Measurements from ENCODE around the gene SIX6.
"Not testable (repeated sequence)": the region's sequence is repeated elsewhere in the genome, so short reads cannot be mapped to it uniquely, and the experiment has no call there.

The SIX6 gene

DNA sequence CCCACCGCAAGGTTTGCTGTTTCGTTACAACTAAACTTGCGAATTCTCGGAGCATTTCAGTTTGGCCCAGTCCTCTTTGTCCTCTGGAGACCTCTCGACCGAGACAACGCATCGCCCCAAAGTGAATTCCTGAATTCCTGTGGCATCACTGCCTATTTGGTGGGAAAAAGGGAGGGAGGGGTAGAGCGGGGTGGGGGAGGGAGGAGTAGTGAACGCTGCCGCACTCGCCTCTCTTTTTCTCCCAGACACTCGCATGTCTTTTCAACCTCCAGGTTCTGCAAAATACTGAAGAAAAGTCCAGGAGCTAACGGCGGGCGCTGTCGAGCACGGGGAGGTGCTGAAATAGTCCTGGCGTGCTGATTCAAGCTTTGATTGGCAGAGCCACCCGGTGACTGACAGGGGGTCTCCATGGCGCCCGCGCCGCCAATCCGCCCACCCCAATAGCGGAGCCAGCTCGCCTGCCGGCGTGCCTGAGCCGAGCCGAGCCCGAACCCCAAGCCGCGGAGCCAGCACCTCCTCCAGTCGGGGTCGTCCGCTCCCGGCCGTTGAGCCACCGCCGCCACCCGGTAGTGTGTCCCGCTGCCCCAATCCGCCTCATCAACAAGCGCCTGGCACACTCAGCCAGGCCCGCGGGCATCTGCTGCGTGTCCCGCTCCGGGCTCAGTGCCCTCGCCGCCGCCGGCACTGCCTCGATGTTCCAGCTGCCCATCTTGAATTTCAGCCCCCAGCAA is at the start of gene SIX6:
TSS of gene SIX6 (plus strand) at position 440 of the 731 bp plus-strand sequence. CDS start at position 693, 253 bp downstream.
- DNase-seq: peak; percentile 70

DNA sequence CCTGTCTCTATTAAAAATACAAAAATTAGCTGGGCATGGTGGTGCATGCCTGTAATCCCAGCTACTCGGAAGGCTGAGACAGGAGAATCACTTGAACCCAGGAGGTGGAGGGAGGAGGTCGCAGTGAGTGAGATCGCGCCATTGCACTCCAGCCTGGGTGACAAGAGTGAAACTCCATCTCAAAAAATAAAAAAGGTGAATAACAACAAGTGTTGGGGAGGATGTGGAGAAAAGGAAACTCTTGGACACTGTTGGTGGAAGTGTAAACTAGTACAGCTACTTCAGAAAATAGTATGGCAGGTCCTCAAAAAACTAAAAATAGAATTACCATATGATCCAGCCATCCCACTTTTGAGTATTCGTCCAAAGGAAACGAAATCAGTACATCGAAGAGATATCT is 28.7 kb upstream of the SIX6 start:
- not testable (repeated sequence) for DNase-seq

DNA sequence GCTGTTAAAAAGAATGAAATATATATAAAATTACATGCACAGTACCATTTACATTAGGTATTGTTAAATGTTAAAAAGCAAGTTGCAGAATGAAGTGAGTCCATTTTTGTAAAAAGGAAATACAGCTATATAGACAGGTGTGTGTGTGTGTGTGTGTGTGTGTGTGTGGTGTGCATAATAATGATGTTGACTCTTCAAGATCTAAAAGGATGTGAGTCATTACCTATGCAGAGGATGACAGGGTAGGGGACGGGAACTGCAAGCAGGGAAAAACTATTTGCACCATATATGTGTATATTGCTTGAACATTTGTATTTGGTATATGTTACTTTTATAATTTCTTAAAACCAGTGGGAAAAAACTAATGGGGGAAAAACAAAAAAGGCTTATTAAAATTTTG is 26.2 kb upstream of the SIX6 start:
- DNase-seq: peak; percentile 78

DNA sequence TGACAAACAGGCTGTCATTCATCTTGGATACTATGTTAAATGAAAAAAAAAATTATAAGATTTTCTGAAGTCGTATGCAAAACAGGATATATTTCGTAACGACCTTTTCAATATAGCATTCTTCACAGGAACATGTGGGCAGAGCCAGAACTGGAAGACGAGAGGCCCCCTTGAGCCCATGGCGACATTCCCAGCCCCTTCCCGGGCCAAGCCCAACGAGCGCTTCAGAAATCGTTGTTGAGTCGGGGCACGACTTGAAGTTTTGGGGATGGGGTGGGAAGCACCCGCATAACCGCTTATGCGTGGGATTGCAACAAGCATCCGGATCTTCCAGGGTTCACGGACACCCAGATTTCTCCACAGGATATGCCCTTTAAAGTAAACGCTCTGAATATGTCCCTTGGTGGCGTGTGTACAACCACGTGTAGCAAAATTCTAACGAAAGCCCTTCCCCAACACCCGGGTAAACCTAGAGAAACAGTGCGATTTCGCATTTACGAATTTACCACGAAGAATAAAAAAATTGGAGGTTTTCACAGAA is 23.8 kb upstream of the SIX6 start:
- DNase-seq: no peak

DNA sequence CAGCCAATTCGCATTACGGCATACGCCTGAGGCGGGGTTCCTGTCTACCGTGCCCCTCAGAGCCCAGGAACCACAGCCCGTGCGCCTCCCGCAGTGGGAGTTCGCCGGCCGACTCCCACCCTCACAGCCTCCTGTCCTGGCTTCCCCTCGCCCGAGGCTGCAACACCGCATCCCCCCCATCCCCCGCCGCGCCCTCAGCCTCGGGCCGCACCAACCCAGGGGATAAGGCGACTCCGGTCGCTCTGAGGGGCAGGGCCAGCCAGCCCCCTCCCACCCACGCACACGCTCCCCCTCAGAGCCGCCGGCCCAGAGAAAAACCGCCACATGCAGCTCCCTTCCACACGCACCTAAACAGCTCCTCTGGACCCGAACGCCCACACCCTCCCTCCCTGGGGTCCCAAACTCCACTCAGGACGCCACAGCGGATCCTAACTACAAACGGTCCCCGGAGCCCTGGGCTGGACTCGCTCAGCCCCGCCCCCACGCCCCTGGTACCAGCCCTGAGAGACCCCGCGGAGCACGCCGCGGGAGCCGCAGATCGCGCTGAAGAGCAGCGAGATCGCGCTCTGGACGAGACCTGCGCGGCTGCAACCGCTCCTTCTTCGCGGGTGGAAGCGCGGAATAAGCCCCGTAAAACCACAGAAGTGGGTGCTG is 23.2 kb upstream of the SIX6 start, which contains the start of gene C14orf39:
TSS of gene C14orf39 (minus strand) at position 466 of the 654 bp plus-strand sequence. CDS start 985 bp downstream, outside the sequence.
- DNase-seq: no peak

DNA sequence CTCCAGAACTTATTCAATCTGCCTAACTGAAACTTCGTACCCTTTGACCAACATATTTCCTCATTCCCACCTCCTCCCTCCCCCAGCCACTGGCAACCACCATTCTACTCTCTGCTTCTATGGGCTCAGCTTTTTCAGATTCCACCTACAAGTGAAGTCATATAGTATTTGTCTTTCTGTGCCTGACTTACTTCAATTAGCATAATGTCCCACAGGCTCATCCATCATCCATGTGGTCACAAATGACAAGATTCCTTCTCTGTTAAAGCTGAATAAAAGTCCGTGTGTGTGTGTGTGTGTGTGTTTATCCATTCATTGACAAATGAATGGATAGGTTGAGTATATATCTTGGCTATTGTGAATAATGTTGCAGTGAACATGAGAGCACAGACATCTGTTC is 21.7 kb upstream of the SIX6 start:
- DNase-seq: peak; percentile 81

DNA sequence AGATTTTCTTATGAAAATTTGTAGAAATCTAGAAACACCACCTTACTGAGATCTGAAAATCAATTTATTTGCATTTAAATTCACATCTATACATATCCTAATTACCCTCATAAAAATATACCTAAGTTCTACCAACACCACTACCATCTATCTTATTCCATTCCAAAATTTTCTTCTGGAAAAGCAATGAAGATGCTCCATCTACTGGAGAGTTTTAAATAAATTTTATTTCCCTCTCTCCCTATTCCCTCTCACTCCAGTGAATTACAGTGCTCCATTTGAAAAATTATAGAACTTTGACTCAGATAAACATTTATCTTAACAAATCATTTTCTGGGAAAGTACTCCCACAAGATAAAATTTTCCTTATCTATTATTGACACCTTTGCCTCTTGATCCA is 20.8 kb upstream of the SIX6 start:
- peak; percentile 56 for DNase-seq

DNA sequence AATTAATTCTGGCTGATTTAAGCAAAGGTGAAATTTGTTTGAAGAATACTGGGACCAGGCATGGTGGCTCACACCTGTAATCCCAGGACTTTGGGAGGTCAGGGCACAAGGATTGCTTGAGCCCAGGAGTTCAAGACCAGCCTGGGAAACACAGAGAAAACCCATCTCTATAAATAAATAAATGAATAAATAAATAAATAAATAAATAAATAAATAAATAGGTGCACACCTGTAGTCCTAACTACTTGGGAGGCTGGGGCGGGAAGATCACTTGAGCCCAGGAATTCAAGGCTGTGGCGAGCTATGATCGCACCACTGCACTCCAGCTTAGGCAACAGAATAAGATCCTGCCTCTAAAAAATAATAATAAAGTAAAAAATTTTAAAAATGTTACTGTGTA is 18.7 kb upstream of the SIX6 start:
- no peak for DNase-seq

DNA sequence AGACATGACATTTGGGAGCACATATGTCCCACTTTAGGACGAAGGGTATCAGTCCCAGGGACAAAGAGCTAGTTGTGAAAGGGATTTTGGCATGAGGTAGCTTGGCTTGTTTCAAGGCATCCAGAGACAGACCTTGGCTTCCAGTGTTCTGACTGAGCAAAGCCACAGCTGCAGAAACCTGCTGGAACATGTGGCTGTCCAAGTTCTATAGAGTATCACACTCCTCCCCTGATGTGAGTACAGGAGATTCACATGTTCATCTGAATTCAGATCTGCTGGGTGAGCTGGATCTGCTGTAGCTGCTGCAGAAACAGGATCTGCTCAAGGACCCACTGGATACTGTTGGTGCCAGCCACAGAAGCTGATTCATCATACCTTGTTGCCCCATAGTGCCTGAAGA is 13.0 kb upstream of the SIX6 start:
- DNase-seq: no peak

DNA sequence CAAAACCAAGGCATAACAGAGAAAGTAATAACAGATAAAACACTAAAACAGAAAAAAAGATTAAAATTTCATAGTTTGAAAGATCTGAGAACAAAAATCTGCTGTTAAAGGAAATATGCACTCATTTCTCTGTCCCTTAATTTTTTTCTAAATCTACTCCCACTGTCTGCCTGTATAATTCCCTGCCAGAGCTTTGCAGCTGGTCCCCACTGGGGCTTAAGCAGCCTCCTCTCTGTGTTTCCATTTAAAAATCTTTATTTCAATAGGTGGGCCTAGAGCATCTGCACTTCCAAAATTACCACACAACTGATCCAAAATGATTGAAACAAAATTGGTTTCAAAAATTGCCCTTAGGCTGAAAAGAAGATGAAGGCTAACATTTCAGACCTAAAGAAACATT is 6.4 kb upstream of the SIX6 start:
- peak; percentile 53 for DNase-seq

DNA sequence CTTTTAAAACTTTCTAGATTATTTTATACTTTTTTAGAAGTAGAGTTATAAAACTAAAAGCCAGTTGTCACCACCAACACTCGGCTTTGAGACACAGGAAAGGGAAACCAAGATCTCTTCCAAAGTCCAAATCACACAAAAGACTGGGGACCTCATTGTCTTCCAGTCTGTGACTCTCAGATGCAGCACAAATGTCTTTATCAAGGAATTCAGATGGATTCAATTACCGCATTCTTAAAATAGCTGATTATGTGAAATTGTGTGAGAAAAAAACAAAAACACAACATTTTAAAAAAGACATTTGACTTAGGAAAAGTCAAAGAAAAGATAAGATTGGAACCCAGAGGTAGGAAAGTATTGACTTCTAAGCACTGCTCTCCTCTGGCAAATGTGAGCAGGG is 3.5 kb upstream of the SIX6 start:
- DNase-seq: no peak

DNA sequence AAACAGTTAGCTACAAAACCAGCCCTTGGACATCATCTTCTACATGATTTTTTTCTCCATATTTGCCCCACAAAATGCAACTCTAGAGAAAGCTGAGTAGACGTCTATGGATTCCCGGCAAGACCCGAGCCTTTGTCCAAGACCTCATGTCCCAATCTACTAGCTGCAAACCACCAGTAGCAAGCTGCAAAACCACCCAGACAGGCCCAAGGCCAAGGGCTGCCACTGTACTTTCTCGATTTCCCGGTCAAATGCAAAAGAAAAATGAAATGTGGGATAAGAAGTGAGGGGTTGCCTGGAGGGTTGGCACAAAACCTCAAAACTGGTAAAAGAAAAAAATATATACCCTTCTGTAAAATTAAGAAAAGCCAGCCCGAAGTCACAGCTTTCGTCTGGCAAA is 2.9 kb upstream of the SIX6 start:
- DNase-seq: no peak

DNA sequence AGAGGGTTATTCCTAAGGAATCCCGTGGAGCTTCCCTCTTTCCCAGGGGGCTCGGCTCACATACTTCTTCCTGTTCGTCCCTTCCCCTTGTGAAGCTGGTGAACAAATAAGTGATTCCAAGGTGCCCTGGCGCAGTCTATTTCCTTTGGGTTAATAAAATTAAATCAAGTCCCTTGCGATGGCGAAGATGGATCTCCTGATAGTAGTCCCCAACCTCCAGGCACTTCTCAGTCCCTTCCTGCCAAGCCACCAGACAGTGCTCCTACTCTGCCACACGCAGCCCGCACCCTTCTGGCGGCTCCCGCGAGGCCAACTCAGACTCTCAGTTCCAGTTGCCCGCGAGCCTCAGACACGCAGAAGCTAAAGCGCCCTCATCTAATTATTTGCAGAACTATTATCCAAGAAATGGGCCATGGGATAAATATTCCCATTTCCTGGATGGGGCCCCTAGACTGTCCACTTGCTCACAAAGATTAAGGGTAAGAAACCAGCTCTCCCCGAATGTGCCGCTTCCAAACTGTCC is 2.4 kb upstream of the SIX6 start:
- DNase-seq: no peak

DNA sequence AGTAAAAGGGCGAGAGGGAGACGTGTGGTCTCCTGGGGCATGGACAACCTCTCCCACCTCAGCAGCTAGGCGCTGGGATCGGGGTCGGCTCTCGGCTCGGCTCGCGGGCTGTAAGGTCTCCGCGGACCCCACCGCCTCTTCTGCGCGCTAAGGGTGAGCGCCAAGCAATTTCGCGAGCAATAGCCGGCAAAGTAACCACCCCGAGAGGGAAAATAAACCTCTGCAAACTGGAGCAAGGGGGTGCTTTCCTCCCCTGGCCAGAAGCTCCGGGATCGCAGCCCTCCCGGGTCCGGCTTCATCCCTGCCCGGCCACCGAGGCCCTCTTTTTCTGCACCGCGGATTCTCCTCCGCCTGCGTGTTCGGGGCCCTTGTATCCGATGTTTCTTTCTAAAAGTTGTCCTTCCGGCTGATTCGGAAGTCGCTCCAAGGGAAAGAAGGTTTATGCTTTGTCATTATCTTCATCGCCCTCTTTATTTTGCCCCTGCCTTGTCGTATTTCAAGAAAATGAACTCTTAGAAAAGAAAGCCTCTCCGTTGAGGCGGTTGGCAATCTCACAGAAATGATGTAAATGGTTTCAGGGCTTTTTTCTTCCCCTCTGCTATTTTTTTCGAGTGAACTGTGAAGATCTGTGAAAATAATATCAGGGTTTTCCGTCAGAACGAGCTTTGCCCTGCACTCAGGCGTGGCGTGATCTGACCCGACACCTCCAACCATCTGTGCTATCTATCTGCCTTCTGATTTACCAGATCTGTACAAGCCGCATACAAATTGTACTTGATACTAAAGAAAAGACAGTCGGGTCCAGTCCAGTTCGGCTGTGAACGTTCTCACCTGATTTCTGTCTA is 1.7 kb upstream of the SIX6 start:
- DNase-seq: no peak

DNA sequence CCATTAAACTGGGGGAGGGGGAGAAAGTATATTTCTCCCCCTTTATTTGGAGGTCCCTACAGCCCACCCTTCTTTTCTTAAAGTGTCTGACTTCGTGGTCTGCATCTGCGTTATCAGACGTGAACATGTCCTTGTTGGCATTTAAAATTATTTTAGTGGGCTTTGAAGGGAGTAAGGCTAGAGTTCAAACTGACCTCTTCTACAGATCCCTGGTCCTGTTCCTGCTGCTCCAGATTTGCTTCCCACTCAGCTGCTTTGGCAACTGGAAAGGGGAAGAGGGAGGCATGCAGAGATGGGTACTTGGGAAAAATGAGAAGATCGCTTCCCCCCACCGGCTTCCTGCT is 611 bp upstream of the SIX6 start:
- no peak for DNase-seq

DNA sequence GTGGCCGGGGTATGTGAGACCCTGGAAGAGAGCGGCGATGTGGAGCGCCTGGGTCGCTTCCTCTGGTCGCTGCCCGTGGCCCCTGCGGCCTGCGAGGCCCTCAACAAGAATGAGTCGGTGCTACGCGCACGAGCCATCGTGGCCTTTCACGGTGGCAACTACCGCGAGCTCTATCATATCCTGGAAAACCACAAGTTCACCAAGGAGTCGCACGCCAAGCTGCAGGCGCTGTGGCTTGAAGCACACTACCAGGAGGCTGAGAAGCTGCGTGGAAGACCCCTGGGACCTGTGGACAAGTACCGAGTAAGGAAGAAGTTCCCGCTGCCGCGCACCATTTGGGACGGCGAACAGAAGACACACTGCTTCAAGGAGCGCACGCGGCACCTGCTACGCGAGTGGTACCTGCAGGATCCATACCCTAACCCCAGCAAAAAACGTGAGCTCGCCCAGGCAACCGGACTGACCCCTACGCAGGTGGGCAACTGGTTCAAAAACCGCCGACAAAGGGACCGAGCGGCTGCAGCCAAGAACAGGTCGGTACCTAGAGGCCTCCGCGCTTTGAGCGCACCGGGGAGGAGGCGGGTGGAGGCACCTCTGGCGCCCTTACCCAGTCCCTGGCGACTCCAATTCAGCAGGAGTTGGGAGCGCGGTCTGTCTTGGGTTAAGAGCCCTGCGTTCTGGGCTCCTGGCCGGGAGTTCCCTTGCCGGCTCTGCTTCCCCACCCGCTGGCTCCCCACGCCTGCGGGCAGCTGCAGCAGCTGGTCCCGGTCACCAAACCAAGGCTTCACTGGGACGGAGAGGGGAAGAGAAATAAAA is 700 bp downstream of the SIX6 start:
- DNase-seq: no peak

DNA sequence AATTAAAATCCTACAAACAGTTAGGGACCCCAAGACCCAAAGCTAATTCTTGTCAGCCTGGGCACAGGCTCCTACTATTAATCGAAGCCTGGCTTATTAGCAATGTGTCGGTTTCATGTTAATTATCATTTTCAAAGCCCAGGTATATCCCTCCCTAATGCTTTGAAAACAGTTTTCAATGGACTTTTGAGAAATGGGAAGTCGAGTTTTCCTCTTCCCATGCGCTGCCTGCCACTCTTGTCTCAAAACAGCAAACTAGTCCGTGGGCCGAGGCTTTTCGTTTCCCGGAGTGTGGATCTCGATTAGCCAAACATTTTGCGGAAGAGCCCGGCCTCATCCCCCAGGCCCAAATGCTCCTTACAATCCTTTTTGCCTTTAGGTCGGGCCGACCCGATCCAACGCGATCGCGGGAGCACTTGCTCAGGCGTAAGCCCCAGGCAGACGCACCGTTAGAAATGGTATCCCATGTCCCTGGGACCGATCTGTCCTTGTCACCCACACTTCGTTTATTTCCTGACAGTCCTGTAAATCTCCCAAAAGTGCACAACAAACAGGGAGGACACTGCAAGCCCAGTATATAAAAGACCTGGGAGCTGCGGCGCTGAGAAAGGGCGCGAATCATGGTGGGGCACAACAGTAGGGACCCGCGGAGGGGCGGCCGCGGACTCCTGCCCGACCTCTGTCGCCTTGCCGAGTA is 1.5 kb downstream of the SIX6 start:
- no peak for DNase-seq

DNA sequence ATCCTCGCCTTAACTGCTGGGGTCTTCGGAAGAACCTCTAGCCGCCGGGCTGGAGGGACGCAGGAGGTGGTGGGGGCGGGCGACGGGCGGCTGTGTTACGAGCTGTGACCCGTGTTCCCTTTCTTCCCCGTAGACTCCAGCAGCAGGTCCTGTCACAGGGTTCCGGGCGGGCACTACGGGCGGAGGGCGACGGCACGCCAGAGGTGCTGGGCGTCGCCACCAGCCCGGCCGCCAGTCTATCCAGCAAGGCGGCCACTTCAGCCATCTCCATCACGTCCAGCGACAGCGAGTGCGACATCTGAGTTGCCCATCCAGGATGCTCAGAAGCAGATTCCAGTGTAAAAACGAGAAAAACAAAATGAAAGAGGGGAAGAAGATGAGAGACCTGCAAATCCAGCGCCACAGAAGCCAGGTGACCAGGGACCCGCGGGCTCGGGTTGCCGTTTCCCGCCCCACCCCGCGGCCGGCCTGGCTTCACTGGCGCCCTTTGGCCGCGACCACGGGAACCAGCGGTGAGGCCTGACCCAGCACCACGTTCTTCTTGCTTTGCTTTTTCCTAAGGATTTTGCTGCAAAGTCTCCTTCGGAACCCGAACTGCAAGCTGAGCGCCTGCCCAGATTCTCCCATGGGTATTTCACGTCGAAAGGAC is 2.1 kb downstream of the SIX6 start:
- no peak for DNase-seq

DNA sequence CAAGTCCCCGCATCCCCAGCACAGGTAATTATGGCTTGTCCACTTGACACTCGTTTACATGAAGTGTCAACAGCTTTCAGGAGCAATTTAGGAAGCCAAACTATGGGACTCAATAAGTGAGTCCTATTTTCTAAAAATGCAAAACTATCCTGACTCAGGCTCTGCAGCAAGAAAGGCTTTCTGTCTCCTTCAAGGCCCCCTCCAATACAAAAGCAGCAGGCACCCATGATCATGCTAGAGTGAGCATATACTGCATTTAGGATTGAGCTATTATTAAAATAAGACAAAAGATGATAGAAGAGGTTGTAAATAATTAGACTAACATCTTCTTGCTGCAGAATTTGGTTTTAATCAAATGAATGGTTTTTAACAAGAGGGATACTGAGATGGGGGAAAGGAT is 3.2 kb downstream of the SIX6 start:
- DNase-seq: no peak

DNA sequence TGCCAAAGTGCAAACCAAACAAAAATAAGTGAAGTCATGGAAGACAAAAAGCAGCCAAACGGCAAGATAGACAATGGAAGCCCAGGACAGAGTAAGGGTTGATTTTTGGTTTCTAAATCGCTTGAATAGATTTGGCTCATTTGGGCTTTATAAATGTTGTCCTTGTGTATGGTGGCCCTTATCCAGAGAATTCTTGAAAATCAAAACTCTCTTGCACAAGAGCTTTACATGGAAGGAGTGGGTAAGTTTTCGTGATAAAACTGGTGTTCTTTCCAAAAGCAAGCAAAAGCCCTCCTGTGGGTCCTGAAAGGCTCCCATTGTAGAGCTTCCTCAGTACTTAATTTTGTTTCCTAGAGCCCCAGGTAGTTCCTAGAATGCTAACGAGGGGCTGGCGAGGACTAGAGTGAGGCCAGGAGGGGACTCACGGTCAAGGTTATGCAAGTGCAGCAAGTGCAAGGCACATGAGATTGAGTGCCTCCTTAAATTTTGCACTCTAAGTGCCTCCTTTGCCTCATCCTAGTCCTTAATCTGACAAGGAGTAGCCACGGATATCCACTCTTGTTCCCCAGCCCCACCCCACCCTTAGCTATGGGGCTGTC is 4.1 kb downstream of the SIX6 start:
- DNase-seq: peak; percentile 11

DNA sequence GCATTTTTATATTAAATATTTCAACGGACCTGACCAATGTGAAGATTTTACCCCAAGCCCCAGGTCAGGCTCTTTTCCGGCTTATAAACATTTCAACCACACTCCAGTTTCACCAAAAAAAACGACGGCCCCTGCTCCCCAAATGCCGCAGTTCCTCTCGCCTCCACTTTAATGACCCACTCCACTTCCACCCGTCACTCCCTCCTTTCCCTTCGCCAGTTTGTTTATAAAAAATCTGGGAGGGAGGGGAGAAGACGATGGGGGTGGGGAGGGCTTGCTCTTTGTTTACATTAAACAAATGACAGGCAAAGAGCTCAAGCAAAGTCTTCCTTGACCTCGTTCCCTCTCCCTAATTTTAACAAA is 5.4 kb downstream of the SIX6 start:
- DNase-seq: peak; percentile 92
